HCT116 (cell line): Measurements from ENCODE around the gene SFXN1. TPM values are rescaled to one million over a fixed set of nuclear protein-coding genes. Genes with fewer than 3 reads are reported as not detected.

Source experiments
- ATAC-seq: fragments of 200-7000 bp; cut with Tn5 transposase; 2 replicates; pipeline ENCODE4 v1.9.1; 2020; ENCODE audit warnings: mild to moderate bottlenecking, moderate library complexity
- BruUV-seq: library from RNA; stranded (reverse); fragments of 400-500 nt; replicated peaks from 2 replicates; lab custom pipeline; 2021; lab: Mats Ljungman, UMichigan
- CTCF ChIA-PET: fragments of 300-600 bp; sonication (Branson Sonifier 250); formaldehyde crosslinking; loops from one replicate; lab custom pipeline; 2021; ENCODE audit warnings: antibody characterized with exemption; lab: Charles Lee
- POLR2A ChIA-PET: fragments of 300-600, 350-600 bp; sonication (Branson Sonifier 250); formaldehyde crosslinking; loops from one replicate; lab custom pipeline; 2021; ENCODE audit warnings: antibody characterized with exemption; lab: Charles Lee
- RAD21 ChIA-PET, 2 experiments: fragments of 300-600 bp; sonication (Branson Sonifier 250); formaldehyde crosslinking; loops; one replicate each; lab custom pipeline; 2023; ENCODE audit warnings: low total read pairs in 2 of 2; ENCODE audit not compliant: uncharacterized antibody in 2 of 2, unreplicated experiment in 2 of 2, low non-redundant PET in 1 of 2; lab: Charles Lee
- DNase-seq: peaks from one replicate; pipeline ENCODE4 v3.0.0-alpha.2; 2010; ENCODE audit warnings: low read depth, low spot score
- H2AFZ ChIP-seq: fragments of 200-600 bp; shearing (Covaris generic), sonication (generic); 2 replicates; pipeline ENCODE4 v1.6.1; 2017; ENCODE audit warnings: low read depth, mixed run types, mixed read lengths, antibody characterized with exemption, low read length; ENCODE audit not compliant: poor library complexity, severe bottlenecking
- H3K27ac ChIP-seq: 2 replicates; pipeline ENCODE4 v1.5.1; 2012; ENCODE audit warnings: low read depth, low read length
- H3K27me3 ChIP-seq: fragments of 200-600 bp; sonication (generic); 2 replicates; pipeline ENCODE4 v1.6.1; 2016; ENCODE audit warnings: mixed run types, low read length, mixed read lengths; ENCODE audit not compliant: insufficient read depth
- H3K36me3 ChIP-seq, 2 experiments: fragments of 200-500 bp in 1 of 2; fragments of 200-600 bp in 1 of 2; sonication (Bioruptor generic) in 1 of 2; sonication (generic) in 1 of 2; 2 replicates each; pipeline versions ENCODE4 v1.5.1 to v1.6.1; 2014 to 2016; ENCODE audit warnings: low read length in 2 of 2, inconsistent platforms in 1 of 2, mixed read lengths in 1 of 2, mixed run types in 1 of 2; ENCODE audit not compliant: insufficient read depth in 2 of 2, control insufficient read depth in 1 of 2
- H3K4me1 ChIP-seq, 2 experiments: fragments of 200-600 bp in 1 of 2; sonication (generic) in 1 of 2; 2 replicates each; pipeline versions ENCODE4 v1.5.1 to v1.6.1; 2012 to 2017; ENCODE audit warnings: low read length in 2 of 2, inconsistent platforms in 1 of 2, mild to moderate bottlenecking in 1 of 2, mixed read lengths in 1 of 2, mixed run types in 1 of 2, moderate library complexity in 1 of 2; ENCODE audit not compliant: insufficient read depth in 2 of 2, control insufficient read depth in 1 of 2
- H3K4me2 ChIP-seq: fragments of 200-600 bp; sonication (generic); 2 replicates; pipeline ENCODE4 v1.6.1; 2017; ENCODE audit warnings: mixed run types, low read length, mixed read lengths
- H3K4me3 ChIP-seq, 2 experiments: fragments of 200-600 bp in 1 of 2; sonication (generic) in 1 of 2; replicated peaks in 1 of 2; 2 replicates each; pipeline ENCODE4 v1.5.1; 2011 to 2016; ENCODE audit warnings: low read length in 2 of 2, control low read depth in 1 of 2, low read depth in 1 of 2, mild to moderate bottlenecking in 1 of 2, mixed read lengths in 1 of 2, mixed run types in 1 of 2
- H3K79me2 ChIP-seq: fragments of 200-600 bp; sonication (generic); 2 replicates; pipeline ENCODE4 v1.6.1; 2017; ENCODE audit warnings: mild to moderate bottlenecking, mixed run types, low read length, moderate library complexity, mixed read lengths; ENCODE audit not compliant: insufficient read depth
- H3K9ac ChIP-seq: fragments of 200-600 bp; sonication (generic); 2 replicates; pipeline ENCODE4 v1.6.1; 2016; ENCODE audit warnings: low read length, mixed read lengths
- H3K9me2 ChIP-seq: fragments of 200-600 bp; sonication (generic), shearing (Covaris generic); 2 replicates; pipeline ENCODE4 v1.6.1; 2017; ENCODE audit warnings: mixed run types, mild to moderate bottlenecking, moderate library complexity; ENCODE audit not compliant: insufficient read depth
- H3K9me3 ChIP-seq, 2 experiments: fragments of 200-500 bp in 1 of 2; fragments of 200-600 bp in 1 of 2; sonication (Bioruptor generic) in 1 of 2; sonication (generic) in 1 of 2; 2 replicates each; pipeline ENCODE4 v1.6.1; 2014 to 2017; ENCODE audit warnings: low read length in 2 of 2, mixed read lengths in 2 of 2, inconsistent platforms in 1 of 2, low read depth in 1 of 2, mild to moderate bottlenecking in 1 of 2, mixed run types in 1 of 2, moderate library complexity in 1 of 2; ENCODE audit not compliant: control insufficient read depth in 1 of 2, insufficient read depth in 1 of 2
- H4K20me1 ChIP-seq: fragments of 200-600 bp; sonication (generic), shearing (Covaris generic); 2 replicates; pipeline ENCODE4 v1.6.1; 2017; ENCODE audit warnings: mixed run types, mild to moderate bottlenecking, moderate library complexity; ENCODE audit not compliant: insufficient read depth
- ATF3 ChIP-seq: IDR thresholded peaks from 2 replicates; pipeline ENCODE4 v1.6.1; 2012
- EGR1 ChIP-seq: IDR thresholded peaks from 2 replicates; pipeline ENCODE4 v1.6.1; 2012; ENCODE audit warnings: low read depth
- EZH2 ChIP-seq: fragments of 200-600 bp; sonication (generic); IDR thresholded peaks from 2 replicates; pipeline ENCODE4 v1.6.1; 2017; ENCODE audit warnings: antibody characterized with exemption, mixed run types
- EZH2phosphoT487 ChIP-seq: fragments of 200-600 bp; IDR thresholded peaks from 2 replicates; pipeline ENCODE4 v1.6.1; 2018; ENCODE audit warnings: antibody characterized with exemption, borderline replicate concordance
- JUND ChIP-seq: IDR thresholded peaks from 2 replicates; pipeline ENCODE4 v1.6.1; 2012
- POLR2AphosphoS5 ChIP-seq: IDR thresholded peaks from 2 replicates; pipeline ENCODE4 v1.6.1; 2011; ENCODE audit warnings: mild to moderate bottlenecking, low read depth, low read length, moderate library complexity
- SP1 ChIP-seq: IDR thresholded peaks from 2 replicates; pipeline ENCODE4 v1.6.1; 2012; ENCODE audit warnings: low read depth
- YY1 ChIP-seq: IDR thresholded peaks from 2 replicates; pipeline ENCODE4 v1.6.1; 2011; ENCODE audit warnings: low read length, low read depth, moderate library complexity, mild to moderate bottlenecking; ENCODE audit not compliant: insufficient replicate concordance; ENCODE audit errors: extremely low read depth
- ZBTB33 ChIP-seq: IDR thresholded peaks from 2 replicates; pipeline ENCODE4 v1.6.1; 2011; ENCODE audit warnings: mild to moderate bottlenecking, low read length, moderate library complexity; ENCODE audit not compliant: insufficient replicate concordance; ENCODE audit errors: extremely low read depth
- ZFX ChIP-seq: fragments of 450-650 bp; IDR thresholded peaks from 2 replicates; pipeline ENCODE4 v1.6.1; 2017
- intact Hi-C: fragments of 100-400 bp; cut with micrococcal nuclease; formaldehyde crosslinking; loops from 2 replicates; pipeline ENCODE4 v1.10.0; 2022
- total RNA-seq: library from RNA; stranded (reverse); gene quantifications from one replicate; pipeline ENCODE4 v1.2.1, GENCODE V29; 2021; ENCODE audit not compliant: unreplicated experiment

Gene SFXN1
- total RNA-seq, 1 experiment from 2014 or later, result 145 TPM

DNA sequence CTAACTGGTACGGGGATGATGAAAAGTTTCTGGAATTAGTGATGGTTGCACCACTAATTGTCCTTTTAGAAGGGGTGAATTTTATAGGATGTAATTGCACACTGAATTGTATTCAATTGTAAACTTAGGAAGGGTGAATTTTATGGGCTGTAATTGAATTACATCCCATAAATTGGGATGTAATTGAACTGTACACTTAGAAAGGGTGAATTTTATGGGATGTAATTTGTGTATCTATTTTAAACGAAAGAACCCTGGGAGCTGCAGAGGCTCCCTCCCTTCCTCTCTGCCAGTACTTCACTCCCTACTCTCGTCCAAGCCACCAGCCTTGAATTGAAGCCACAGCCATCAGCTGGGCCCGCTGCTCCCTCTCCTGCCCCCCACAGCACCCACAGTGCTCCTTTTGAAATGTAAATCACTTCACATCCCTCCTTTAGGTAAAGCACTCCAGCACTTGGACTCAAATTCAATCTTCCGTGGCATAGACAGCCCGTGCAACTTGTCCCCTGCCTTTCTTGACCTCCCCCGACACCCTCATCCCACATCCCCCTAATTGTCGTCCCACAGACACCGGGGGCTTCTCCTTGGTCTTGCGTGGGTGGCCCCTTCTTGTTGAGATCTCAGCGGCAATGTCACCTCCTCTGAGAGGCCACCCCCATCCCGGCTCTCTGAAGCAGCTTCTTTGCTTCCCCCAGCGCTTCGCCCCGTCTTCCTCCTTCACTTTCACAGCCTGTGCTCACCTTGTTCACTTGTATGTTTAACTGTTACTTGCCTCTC lies 95.3 kb downstream of the SFXN1 start:
- Histone ChIP-seq H3K79me2 (no peaks in the 10 kb centered on the region), H2AFZ (no peak overlapping the region), H3K4me1 (peaks cover 0 to 8% of the 10 kb centered on the region in 2 experiments; a peak in 1 of 4 replicates), H3K4me2 (0 out of 2 replicates have a peak overlapping the region, but pooled peaks have one; percentile 6), H3K27ac (no peak overlapping the region)
- no peak for TF ChIP-seq EGR1
- TF ChIP-seq EZH2, result no peak
- no peak for TF ChIP-seq EZH2phosphoT487
- TF ChIP-seq POLR2AphosphoS5, result no peak
- TF ChIP-seq ZBTB33, result no peak
- TF ChIP-seq ZFX, result no peak
- TF ChIP-seq ATF3, result no peak
- TF ChIP-seq JUND, result no peak
- TF ChIP-seq YY1, result no peak
- TF ChIP-seq SP1, result no peak
- TF ChIP-seq, all 23 proteins: peak for 0
- POLR2A ChIA-PET, result no interaction called here
- intact Hi-C loops, result no loop called here
- no peaks in the 10 kb centered on the region for H3K27me3 ChIP-seq
- CTCF ChIA-PET, result no interaction called here
- H3K36me3 ChIP-seq, result no peaks in the 10 kb centered on the region
- DNase-seq, result no peak
- no peaks in the 10 kb centered on the region for H4K20me1 ChIP-seq
- H3K9me3 ChIP-seq, result no peaks in the 10 kb centered on the region; a peak in 2 of 4 replicates
- H3K4me3 ChIP-seq, result no peak overlapping the region
- H3K9me2 ChIP-seq, result no peaks in the 10 kb centered on the region
- RAD21 ChIA-PET, result no interaction called here
- ATAC-seq, result no peak
- H3K9ac ChIP-seq, result no peak overlapping the region
- BruUV-seq, result no TSS peak
